Peyer's patch (tissue), 4 donors: ENCODE results near the gene CCR2.

ENCODE experiments used
- POLR2A ChIP-seq, 2 donors: fragments of 450-650 bp; IDR thresholded peaks; one replicate each; pipeline ENCODE4 v1.5.1; 2017; ENCODE audit warnings: antibody characterized with exemption in 2 of 2, mild to moderate bottlenecking in 2 of 2, moderate library complexity in 2 of 2
- TF ChIP-seq, protein P1 (sequence below), 6 experiments: fragments of 450-650 bp in 4 of 6; fragments of 200-600 bp in 2 of 6; sonication (generic) in 1 of 6; IDR thresholded peaks; one replicate each; pipeline ENCODE4 v1.5.1; 2017 to 2019; ENCODE audit warnings: antibody characterized with exemption in 6 of 6, mild to moderate bottlenecking in 3 of 6, moderate library complexity in 1 of 6

DNA sequence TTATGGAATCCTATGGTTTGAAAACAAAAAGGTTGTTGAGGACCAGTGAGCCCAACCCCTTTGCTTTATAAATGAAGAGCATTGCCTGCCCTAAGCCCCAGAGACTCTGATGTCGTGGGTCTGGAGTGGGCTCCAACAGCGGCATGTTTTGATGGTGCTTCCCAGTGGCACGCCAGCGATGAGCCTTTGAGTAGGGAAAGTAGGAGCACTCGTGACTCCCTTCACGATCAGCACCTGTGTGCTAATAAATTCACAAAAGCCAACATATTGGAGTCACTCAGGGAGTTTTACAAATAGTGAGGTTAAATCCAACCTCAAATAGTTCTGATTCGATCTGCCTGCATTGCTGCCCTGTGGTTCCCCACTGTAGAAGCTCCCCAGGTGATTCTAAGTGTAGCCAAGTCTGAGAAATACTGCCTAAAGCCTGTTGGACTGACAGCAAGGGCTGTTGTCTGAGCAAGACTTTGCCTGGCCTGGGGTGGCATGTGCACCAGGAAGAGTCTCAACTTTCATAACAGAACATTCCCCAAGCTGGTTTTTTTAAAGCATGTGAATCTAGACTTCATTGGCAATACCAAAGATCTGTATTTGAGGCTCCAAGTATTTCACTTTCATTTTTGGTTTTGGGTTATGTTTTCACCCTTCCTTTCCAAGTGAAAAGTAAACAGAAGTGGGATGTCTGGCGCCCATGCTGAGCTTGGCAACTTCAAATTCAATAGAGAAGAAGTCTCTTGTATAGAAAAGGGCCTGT is 26.7 kb downstream of the CCR2 start:
- TF ChIP-seq POLR2A (IDR thresholded peaks at IDR 0.05), result no peak
- TF ChIP-seq, protein P1, sequence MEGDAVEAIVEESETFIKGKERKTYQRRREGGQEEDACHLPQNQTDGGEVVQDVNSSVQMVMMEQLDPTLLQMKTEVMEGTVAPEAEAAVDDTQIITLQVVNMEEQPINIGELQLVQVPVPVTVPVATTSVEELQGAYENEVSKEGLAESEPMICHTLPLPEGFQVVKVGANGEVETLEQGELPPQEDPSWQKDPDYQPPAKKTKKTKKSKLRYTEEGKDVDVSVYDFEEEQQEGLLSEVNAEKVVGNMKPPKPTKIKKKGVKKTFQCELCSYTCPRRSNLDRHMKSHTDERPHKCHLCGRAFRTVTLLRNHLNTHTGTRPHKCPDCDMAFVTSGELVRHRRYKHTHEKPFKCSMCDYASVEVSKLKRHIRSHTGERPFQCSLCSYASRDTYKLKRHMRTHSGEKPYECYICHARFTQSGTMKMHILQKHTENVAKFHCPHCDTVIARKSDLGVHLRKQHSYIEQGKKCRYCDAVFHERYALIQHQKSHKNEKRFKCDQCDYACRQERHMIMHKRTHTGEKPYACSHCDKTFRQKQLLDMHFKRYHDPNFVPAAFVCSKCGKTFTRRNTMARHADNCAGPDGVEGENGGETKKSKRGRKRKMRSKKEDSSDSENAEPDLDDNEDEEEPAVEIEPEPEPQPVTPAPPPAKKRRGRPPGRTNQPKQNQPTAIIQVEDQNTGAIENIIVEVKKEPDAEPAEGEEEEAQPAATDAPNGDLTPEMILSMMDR (IDR thresholded peaks at IDR 0.05), result no peak
